ENCODE results near the gene IFNGR1.

The IFNGR1 gene

DNA sequence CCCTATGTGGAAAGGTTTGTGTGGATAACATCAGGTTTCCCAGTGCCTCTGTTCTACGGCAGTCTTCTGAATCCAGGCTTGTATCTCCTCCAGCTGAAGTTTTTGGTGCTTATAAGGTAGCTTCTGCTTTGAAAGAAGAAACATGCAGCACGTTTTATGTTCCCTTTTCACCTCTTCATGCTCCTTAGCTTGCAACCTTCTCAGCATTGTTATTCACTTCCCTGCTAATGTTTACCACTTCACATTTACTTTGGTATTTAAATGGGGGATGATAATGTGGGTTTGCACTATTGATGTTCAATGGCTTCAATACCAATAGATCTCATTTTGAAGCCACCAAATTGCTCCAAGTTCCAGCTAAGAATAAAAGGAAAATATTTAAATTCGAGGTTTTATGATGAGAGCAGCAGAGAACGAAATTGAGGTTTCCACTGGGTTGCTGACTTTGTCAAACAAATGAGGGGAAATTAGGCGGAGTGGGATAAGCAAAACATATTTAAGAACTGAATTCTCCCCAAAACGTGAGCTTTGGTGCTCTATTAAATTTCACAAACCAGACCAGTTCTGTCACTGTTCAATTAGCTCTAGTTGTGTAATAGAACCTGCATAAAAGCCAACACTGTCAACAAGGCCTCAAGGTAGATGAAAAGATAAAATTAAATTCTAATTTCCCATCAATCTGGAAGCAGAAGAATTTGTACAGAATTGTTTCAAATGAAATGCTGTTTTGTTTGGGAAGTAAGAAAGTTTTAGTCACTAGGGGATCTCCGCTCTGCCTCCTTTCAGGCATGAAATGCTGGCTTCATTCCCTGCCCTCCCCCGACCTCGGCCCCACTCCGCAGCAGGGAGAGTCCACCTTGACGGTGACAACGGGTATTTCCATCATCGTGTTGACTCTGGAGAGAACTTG lies 47.1 kb downstream of the IFNGR1 start:
- TF ChIP-seq, protein P1, sequence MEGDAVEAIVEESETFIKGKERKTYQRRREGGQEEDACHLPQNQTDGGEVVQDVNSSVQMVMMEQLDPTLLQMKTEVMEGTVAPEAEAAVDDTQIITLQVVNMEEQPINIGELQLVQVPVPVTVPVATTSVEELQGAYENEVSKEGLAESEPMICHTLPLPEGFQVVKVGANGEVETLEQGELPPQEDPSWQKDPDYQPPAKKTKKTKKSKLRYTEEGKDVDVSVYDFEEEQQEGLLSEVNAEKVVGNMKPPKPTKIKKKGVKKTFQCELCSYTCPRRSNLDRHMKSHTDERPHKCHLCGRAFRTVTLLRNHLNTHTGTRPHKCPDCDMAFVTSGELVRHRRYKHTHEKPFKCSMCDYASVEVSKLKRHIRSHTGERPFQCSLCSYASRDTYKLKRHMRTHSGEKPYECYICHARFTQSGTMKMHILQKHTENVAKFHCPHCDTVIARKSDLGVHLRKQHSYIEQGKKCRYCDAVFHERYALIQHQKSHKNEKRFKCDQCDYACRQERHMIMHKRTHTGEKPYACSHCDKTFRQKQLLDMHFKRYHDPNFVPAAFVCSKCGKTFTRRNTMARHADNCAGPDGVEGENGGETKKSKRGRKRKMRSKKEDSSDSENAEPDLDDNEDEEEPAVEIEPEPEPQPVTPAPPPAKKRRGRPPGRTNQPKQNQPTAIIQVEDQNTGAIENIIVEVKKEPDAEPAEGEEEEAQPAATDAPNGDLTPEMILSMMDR (conservative IDR thresholded peaks at IDR 0.05; ENCODE audit: low read depth, low read length): no peak
- DNase-seq (ENCODE audit: low read depth): no peak
- H3K4me3 ChIP-seq (ENCODE audit: low read length): no peak overlapping the region

DNA sequence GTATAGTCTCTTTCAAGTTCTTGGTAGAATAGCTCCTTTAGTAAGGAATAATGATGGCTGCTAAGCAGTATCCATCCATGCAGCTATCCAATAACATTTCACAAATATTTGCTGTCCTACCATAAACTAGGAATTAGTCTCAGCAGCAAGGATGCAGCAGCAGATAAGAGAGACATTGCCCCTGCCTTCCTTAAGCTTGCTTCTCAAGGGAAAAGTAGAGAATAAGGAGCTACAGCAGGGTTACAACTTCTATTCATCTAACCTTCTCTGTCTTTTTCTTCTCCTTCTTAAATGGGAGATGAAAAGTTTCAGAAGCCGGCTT lies 48.2 kb downstream of the IFNGR1 start:
- no peak overlapping the region for H3K4me3 ChIP-seq (ENCODE audit: low read length)
- DNase-seq (ENCODE audit: low read depth): no peak
- TF ChIP-seq, protein P1 (conservative IDR thresholded peaks at IDR 0.05; ENCODE audit: low read depth, low read length): no peak

DNA sequence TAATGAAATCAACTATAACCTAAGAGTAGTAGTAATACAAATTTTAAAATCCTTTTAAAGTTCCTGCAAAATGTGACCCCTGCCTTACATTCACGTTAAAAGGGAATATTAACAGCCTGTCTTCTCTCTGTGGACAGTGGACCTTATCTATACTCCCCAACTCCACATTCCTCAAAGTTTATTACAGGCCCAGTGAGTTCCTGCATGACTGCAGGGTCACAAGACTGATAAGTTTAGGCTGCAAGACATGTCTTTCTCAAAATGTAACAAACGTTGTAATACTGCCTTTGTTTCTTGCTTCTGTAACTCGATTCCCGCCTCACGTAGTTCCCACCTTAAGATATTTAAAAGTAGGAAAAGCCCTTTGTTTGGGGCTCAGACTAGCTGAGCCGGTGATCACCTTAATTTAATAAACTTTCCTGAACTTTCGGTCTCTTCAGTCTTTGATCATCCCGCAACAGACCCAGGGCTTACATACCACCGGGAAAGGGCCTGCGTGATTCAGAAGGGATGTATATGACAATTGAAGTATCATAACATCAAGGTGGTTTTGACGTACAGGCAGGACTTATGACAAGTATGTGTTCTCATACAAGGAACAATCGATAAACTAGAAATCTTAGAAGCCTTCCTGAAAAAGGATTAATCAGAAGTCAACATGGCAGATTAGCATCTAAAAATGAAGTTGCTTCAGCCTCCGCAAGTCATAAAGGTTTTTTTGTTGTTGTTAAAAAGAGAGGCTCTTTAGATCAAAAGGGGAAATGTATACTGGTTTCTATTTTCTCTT lies 48.7 kb downstream of the IFNGR1 start:
- DNase-seq (ENCODE audit: low read depth): no peak
- TF ChIP-seq, protein P1 (conservative IDR thresholded peaks at IDR 0.05; ENCODE audit: low read depth, low read length): no peak
- no peak overlapping the region for H3K4me3 ChIP-seq (ENCODE audit: low read length)

DNA sequence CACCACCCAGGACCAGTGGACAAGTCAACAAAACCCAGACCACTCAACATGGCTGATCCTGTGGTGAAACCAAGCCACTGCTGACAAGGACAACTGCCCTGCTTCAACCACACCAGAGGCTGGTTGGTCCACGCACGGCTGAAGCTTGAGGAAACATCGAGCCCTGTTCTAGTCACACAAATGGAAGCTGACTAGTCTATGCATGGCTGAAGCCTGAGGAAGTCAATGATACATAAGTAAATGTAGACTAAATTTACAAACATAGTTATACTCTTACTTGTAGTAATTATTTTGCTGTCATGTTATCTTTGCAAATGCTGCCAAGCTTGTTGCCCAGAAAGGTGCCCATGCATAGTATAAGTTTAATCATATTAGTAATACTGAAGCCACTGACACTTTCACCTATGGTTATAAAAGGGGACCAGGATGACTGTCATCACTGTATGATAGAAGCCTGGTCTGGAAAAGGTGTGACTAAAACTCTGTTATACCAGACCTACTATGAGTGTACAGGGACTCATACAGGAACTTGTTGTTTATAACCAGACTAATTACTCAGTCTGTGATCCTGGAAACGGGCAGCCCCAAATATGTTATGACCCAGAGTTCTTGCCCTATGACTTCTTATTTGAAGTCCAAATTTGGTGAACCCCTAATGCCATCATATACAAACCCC lies 51.3 kb downstream of the IFNGR1 start:
- TF ChIP-seq, protein P1 (conservative IDR thresholded peaks at IDR 0.05; ENCODE audit: low read depth, low read length): no peak

DNA sequence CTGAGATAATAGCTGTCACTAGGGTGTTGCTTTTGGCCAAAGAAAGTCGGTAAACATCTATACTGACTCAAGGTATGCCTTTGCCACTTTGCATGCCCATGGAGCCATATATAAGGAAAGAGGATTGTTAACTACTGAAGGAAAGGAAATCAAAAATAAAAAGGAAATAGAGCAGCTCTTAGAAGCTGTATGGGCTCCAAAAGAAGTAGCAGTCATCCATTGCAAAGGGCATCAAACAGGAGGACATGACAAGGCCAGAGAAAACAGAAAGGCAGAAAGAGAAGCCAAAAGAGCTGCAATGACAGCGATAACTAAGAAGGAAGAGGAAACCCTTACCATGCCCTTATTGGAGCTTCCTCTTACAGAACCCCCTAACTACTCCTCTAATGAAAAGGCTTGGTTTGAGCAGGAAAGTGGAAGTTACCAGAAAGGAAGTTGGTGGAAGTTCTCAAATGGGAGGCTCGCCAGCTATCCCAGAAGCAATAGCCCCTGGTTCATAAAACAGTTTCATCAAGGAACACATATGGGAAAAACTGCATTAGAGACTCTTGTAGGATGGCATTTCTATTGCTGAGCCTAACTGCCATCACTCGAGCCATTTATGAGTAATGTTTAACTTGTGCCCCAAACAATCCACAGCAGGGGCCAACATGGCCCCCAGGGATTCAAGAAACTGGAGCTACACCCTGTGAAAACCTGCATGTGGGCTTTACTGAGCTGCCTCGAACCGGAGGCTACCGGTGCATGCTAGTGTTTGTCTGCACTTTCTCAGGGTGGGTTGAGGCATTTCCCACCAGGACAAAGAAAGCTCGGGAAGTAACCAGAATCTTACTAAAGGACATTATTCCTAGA lies 52.7 kb downstream of the IFNGR1 start:
- H3K4me3 ChIP-seq (ENCODE audit: low read length): no peak overlapping the region
- DNase-seq (ENCODE audit: low read depth): no peak
- TF ChIP-seq, protein P1 (conservative IDR thresholded peaks at IDR 0.05; ENCODE audit: low read depth, low read length): no peak

More for the DNA sequence above, 51.3 kb downstream of the IFNGR1 start:
- no peak overlapping the region for H3K4me3 ChIP-seq (ENCODE audit: low read length)
- no peak for DNase-seq (ENCODE audit: low read depth)
